GM18873 (cell line): Measurements from ENCODE around the gene JCHAIN.

Source experiments
- ATAC-seq: cut with Tn5 transposase; IDR thresholded peaks from one replicate; pipeline ENCODE4 v1.9.1; 2021; ENCODE audit warnings: mild to moderate bottlenecking, moderate library complexity, moderate number of reproducible peaks; ENCODE audit not compliant: unreplicated experiment, low FRiP score

JCHAIN gene

GRCh38 chr4:70691661-70692060 is 25.4 kb upstream of the JCHAIN start:
- ATAC-seq: no peak

- no peak for ATAC-seq
Measured at GRCh38 chr4:70688795-70689231, 22.5 kb upstream of the JCHAIN start.

DNA sequence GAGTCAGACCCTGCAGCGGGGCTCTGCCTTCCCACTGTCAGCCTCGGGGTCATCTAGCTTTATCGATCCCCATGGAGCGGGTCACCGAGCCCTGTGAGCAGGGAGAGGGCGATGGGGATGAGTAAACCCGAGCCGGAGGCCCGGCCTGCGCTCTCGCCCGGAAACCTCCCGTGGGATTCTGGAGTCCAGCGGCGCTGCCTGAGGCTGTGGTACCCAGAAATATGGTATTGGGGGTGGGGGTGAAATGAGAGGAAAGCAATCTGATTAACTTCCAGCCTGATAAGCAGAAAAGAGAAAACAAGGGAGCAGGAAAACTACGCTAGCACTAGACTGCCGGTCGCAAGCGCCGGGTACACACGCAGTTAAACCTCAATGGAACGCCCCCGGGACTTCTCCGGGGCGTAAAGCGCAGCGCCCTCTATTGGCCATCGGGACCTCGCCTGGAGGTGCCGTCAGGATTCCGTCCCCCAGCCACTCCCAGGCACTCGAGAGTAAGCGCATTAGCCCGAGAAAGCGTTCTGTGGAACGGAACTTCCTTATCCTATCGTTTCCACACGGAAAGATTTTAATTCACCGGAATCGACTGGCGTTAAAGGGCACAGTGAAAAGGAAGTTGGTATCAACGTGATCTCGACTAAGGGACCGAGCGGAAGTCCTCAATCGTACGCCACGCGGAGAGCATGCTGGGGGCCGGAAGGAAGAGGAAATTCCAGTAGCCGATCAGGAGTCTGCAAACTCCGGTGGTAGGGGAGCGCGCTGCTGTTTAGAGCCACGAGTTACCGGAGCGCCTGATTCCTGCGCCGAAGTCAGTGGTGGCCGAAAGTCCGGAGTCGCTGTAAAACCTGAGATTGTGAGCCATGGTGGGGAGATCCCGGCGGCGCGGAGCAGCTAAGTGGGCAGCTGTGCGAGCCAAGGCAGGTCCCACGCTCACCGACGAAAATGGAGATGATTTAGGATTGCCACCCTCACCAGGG is 21.8 kb upstream of the JCHAIN start, which contains the start of gene UTP3:
TSS of gene UTP3 (plus strand) at position 712 of the 974 bp plus-strand sequence. CDS start at position 858, 146 bp downstream.
- ATAC-seq: peak; percentile 95

GRCh38 chr4:70687392-70687791 is 21.1 kb upstream of the JCHAIN start:
- peak; percentile 0 for ATAC-seq

DNA sequence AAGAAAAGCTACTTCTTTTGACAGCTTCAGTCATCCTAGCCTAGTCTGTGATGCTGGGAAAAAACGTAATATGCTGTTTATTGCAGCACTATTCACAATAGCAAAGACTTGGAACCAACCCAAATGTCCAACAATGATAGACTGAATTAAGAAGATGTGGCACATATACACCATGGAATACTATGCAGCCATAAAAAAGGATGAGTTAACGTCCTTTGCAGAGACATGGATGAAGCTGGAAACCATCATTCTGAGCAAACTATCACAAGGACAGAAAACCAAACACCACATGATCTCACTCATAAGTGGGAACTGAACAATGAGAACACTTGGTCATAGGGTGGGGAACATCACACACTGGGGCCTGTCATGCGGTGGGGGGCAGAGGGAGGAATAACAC is 15.8 kb upstream of the JCHAIN start:
- peak; percentile 3 for ATAC-seq

DNA sequence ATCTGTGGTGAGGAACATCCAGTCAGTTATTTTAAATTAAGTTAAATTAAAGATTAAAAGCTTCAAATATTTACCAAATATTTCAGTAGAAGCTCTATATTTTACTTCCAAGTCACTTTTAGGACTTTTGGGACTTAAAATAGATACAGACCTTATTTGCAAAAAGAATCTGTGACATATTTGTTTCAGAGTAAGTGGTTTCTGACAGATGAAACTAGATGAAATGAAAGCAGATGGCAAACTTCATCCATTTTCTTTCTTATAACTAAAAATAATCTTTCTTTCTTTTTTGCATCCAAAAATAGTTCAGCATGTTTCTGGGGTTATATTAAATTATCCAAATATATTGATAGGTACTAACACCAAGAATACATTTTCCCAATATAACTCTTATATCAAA is 15.4 kb upstream of the JCHAIN start:
- ATAC-seq: peak; percentile 37

- no peak for ATAC-seq
Measured at GRCh38 chr4:70680934-70681333, 14.6 kb upstream of the JCHAIN start.

GRCh38 chr4:70678383-70678999 is 12.2 kb upstream of the JCHAIN start:
- peak; percentile 80 for ATAC-seq

DNA sequence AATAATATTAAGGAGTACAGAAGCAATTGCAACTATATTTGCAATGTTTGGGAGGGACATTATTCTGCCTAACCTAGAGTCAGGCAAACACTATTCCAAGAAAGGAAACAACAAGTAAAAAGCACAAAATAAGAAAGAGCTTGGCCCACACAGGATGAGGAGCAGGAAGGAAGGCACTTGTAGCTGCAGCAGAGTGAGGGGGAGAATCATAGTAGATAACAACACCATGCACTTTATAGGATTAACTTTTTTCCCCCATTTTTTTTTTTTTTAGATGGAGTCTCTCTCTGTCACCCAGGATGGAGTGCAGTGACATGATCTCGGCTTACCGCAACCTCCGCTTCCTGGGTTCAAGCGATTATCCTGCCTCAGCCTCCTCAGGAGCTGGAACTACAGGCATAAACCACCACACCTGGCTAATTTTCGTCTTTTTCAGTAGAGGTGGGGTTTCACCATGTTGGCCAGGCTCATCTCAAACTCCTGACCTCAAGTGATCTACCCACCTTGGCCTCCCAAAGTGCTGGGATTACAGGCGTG is 10.3 kb upstream of the JCHAIN start:
- ATAC-seq: no peak

DNA sequence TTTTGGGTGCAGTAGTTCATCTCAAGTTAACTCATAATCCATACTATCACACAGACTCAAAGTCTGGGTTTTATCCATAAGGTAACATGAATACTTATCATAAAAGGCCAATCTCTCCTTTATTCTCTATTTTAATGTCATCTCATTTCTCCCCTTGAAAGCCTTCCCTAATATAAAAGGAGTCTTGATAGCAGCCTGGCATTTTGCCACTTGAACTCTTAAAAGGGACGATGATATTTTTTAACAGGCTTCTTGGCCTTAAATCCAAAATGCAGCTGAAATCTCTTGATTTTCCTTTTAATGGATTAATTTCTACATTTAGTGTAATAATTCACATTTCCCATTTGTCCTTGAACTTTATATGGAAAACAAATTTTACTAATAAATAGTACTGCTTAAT is 8.4 kb upstream of the JCHAIN start:
- ATAC-seq: no peak

DNA sequence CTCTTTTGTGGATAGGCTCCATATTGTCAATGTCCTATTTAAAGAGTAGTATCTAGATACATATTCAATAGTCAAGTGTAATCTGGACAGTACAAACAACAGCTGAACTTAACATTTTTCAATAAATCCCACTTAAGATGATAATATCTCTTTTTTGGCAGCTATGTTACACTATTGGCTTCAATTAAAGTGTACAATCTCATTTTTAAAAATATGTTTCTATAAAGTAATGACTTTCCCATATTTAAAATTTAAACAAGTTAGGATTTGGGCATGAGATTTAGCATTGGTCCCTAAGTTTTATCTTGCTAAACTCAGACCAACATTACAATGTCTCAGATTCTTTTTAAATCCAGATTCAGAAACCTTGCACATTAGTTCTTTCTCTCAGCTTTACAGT is 7.9 kb upstream of the JCHAIN start:
- ATAC-seq: no peak

- ATAC-seq: no peak
Measured at GRCh38 chr4:70671091-70671490, 4.8 kb upstream of the JCHAIN start.

DNA sequence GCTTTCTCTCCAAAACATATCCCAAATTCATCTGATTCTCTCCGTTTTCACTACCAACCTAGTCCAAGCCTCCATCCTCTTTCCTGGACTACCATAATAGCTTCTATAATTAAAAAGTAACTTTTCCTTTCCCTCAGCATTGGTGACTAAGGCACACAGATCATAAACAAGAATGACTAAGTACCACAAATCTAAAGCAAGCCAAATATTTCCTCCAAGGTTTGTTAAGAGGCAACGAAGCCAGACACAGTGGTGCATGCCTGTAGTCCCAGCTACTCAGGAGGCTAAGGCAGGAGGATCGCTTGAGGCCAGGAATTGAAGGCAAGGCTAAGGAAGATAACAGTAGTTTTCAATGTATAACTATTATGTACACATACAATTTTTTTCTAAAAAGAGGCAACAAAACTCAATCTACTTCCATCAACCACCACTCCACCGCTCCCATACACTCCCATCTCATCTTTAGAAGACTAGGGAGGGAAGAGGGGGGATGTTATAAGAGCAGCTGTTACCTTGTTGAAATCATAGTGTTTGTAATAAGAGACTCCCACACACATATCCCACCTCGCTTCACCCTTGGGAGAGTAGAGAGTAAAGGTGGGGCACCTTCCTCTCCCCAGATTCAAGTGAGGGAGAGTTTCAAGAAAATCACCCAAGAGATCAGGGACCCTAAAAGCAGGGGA is 4.2 kb upstream of the JCHAIN start:
- no peak for ATAC-seq

- ATAC-seq: no peak
Measured at GRCh38 chr4:70667740-70668535, 1.6 kb upstream of the JCHAIN start.

GRCh38 chr4:70661309-70661922 is 4.9 kb downstream of the JCHAIN start:
- ATAC-seq: peak; percentile 78

- ATAC-seq: no peak
Measured at GRCh38 chr4:70660106-70660505, 6.2 kb downstream of the JCHAIN start.

DNA sequence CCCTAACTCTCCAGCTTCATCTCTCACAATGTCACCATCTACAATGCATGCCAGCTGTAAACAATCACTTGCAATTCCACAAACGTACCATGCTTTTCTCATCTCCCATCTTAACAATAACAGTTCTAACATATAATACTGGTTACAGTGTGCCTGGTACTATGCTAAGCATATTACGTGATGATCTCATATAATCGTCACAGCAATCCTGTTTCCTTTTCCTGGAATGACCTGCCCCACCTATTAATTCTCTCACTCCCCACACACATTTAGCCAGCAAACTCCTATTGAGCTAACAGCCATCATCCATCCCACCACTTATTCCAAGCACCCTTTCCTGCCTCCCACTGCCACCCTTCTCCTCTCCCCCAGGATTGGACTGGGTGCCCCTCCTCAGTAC is 7.9 kb downstream of the JCHAIN start:
- no peak for ATAC-seq

GRCh38 chr4:70657326-70657725 is 9.0 kb downstream of the JCHAIN start:
- no peak for ATAC-seq

- ATAC-seq: no peak
Measured at GRCh38 chr4:70654605-70655011, 11.7 kb downstream of the JCHAIN start.
